ENCODE measurements around the gene FOXJ3.

DNA sequence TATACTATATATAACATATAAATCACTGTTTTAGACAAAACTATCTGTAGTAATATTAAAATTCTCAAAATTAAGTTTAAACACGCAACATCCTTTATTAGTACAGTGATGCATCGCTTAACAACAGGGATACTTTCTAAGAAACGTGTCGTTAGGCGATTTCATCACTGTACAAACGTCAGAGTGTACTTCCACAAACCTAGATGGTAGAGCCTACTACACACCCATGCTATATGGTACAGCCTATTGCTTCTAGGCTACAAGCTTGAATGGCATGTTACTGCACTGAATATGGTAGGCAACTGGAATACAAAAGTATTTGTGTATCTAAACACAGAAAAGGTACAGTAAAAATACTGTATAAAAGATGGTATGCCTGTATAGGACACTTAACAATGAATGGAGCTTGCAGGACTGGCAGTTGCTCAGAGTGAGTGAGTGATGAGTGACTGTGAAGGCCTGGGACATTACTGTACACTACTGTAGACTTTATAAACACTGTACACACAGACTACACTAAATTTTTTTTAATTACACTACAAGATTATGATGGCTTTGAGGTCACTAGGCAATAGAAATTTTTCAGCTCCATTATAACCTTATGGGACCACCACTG lies 10.5 kb downstream of the FOXJ3 start:
- no peak for TF ChIP-seq POLR2A (IDR thresholded peaks at IDR 0.05)
- TF ChIP-seq, protein P1, sequence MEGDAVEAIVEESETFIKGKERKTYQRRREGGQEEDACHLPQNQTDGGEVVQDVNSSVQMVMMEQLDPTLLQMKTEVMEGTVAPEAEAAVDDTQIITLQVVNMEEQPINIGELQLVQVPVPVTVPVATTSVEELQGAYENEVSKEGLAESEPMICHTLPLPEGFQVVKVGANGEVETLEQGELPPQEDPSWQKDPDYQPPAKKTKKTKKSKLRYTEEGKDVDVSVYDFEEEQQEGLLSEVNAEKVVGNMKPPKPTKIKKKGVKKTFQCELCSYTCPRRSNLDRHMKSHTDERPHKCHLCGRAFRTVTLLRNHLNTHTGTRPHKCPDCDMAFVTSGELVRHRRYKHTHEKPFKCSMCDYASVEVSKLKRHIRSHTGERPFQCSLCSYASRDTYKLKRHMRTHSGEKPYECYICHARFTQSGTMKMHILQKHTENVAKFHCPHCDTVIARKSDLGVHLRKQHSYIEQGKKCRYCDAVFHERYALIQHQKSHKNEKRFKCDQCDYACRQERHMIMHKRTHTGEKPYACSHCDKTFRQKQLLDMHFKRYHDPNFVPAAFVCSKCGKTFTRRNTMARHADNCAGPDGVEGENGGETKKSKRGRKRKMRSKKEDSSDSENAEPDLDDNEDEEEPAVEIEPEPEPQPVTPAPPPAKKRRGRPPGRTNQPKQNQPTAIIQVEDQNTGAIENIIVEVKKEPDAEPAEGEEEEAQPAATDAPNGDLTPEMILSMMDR (IDR thresholded peaks at IDR 0.05 in 8 of 11, conservative IDR thresholded peaks at IDR 0.05 in 3 of 11), result no peak

All from spleen (tissue), 7 donors.